Measurements from ENCODE around the gene UBA5.

Gene UBA5

GRCh38 chr3:132654190-132654589 lies 5.9 kb upstream of the UBA5 start:
- DNase-seq (ENCODE audit: low read depth in 2 of 2), result no peak

GRCh38 chr3:132654721-132655120 lies 5.4 kb upstream of the UBA5 start:
- no peak for DNase-seq (ENCODE audit: low read depth in 2 of 2)

- DNase-seq (ENCODE audit: low read depth in 2 of 2), result no peak
Observed at GRCh38 chr3:132655471-132655870, 4.7 kb upstream of the UBA5 start.

- no peak for DNase-seq (ENCODE audit: low read depth in 2 of 2)
Observed at GRCh38 chr3:132657869-132658747, 2.0 kb upstream of the UBA5 start.

- DNase-seq (ENCODE audit: low read depth in 2 of 2), result no peak
Observed at GRCh38 chr3:132659000-132659364, 1.1 kb upstream of the UBA5 start.

GRCh38 chr3:132659365-132660051 lies 621 bp upstream of the UBA5 start, which contains the start of gene ACAD11:
TSS of gene ACAD11 (minus strand) at chr3:132659809. CDS start at chr3:132659751, 58 bp downstream.
- peak in 1 of 2 donors; percentile 1 for DNase-seq (ENCODE audit: low read depth in 2 of 2)

GRCh38 chr3:132660811-132661070 lies 612 bp downstream of the UBA5 start:
- DNase-seq (ENCODE audit: low read depth in 2 of 2), result no peak

GRCh38 chr3:132661101-132661500 lies 972 bp downstream of the UBA5 start:
- no peak for DNase-seq (ENCODE audit: low read depth in 2 of 2)

GRCh38 chr3:132662212-132662611 lies 2.1 kb downstream of the UBA5 start:
- no peak for DNase-seq (ENCODE audit: low read depth in 2 of 2)

- no peak for DNase-seq (ENCODE audit: low read depth in 2 of 2)
Observed at GRCh38 chr3:132665230-132665745, 5.2 kb downstream of the UBA5 start.

- DNase-seq (ENCODE audit: low read depth in 2 of 2), result no peak
Observed at GRCh38 chr3:132669256-132669777, 9.2 kb downstream of the UBA5 start.

GRCh38 chr3:132675408-132675807 lies 15.3 kb downstream of the UBA5 start:
- DNase-seq (ENCODE audit: low read depth in 2 of 2), result no peak

- DNase-seq (ENCODE audit: low read depth in 2 of 2), result no peak
Observed at GRCh38 chr3:132679911-132680310, 19.8 kb downstream of the UBA5 start.

GRCh38 chr3:132681421-132681820 lies 21.3 kb downstream of the UBA5 start:
- no peak for DNase-seq (ENCODE audit: low read depth in 2 of 2)

- DNase-seq (ENCODE audit: low read depth in 2 of 2), result no peak
Observed at GRCh38 chr3:132682201-132682600, 22.1 kb downstream of the UBA5 start.

GRCh38 chr3:132690040-132690439 lies 29.9 kb downstream of the UBA5 start:
- DNase-seq (ENCODE audit: low read depth in 2 of 2), result no peak

GRCh38 chr3:132694991-132695390 lies 34.9 kb downstream of the UBA5 start:
- DNase-seq (ENCODE audit: low read depth in 2 of 2), result no peak

- no peak for DNase-seq (ENCODE audit: low read depth in 2 of 2)
Observed at GRCh38 chr3:132695422-132695821, 35.3 kb downstream of the UBA5 start.

GRCh38 chr3:132703733-132704132 lies 43.6 kb downstream of the UBA5 start:
- DNase-seq (ENCODE audit: low read depth in 2 of 2), result no peak

GRCh38 chr3:132709761-132710160 lies 49.6 kb downstream of the UBA5 start:
- no peak for DNase-seq (ENCODE audit: low read depth in 2 of 2)

GRCh38 chr3:132710311-132710710 lies 50.2 kb downstream of the UBA5 start:
- no peak for DNase-seq (ENCODE audit: low read depth in 2 of 2)

GRCh38 chr3:132713977-132714727 lies 54.0 kb downstream of the UBA5 start:
- DNase-seq (ENCODE audit: low read depth in 2 of 2), result no peak

All from stimulated activated CD8-positive, alpha-beta memory T cell treated with anti-CD3 and anti-CD28 coated beads, Interleukin-2, amount 100 ng/mL, for 1 hour (primary cell).